ENCODE data around the gene OR51L1.
"Not testable (repeated sequence)": the region's sequence is repeated elsewhere in the genome, so short reads cannot be mapped to it uniquely, and the experiment has no call there.

The OR51L1 gene, protein sequence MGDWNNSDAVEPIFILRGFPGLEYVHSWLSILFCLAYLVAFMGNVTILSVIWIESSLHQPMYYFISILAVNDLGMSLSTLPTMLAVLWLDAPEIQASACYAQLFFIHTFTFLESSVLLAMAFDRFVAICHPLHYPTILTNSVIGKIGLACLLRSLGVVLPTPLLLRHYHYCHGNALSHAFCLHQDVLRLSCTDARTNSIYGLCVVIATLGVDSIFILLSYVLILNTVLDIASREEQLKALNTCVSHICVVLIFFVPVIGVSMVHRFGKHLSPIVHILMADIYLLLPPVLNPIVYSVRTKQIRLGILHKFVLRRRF

GRCh38 chr11:4994551-4994950 lies at the start of gene OR51L1:
Gene OR51L1, plus strand, starts transcription at chr11:4994851. Its CDS starts 4,132 bp downstream, at chr11:4998983.
- DNase-seq = no peak

DNA sequence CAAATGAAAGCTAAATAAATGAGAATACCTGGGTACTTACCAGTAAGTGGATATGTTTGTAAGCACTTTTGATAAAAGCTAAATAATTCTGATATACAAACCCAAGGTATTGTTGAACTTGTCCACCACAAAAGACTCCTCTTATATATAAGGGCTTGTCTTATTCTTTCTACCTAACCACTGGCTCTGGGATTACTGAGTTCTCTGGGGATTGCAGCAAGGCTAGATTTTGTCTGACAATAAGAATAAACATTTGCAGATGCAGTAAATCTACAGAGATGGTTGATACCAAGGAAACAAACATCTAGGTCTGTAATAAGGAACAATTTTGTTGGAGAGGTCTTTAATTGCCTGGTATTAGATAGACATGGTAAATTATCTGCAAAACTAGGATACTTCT lies 47.1 kb upstream of the OR51L1 start, which contains the start of gene OR51A4:
TSS of gene OR51A4 (minus strand) at position 101 of the 400 bp plus-strand sequence. CDS start 505 bp downstream, outside the sequence.
- no peak for DNase-seq

GRCh38 chr11:4955613-4956012 lies 39.0 kb upstream of the OR51L1 start, which contains the start of gene OR51A2:
Gene OR51A2, minus strand, starts transcription at chr11:4955713. Its CDS starts 0 bp downstream, at chr11:4955713.
- not testable (repeated sequence) for DNase-seq

- DNase-seq = no peak
Observed at GRCh38 chr11:4957396-4957795, 37.3 kb upstream of the OR51L1 start.

DNA sequence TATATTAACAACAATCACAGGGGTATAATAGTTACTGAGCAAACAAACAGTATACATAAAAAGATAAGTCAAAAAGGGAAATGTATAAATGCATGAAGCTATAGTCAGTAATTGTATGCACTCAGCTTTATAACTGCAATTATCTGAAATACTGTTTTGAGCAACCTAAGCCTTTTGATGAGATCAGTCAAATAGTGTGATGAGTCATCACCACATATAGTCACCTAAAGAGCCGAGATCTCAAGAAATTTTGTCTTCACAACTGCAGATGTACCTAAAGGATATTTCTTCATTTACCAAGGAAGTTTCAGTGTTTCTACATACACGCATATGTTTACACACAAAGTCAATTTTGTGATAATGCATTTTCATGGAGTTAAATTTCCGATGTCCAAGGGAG lies 33.8 kb upstream of the OR51L1 start:
- peak in 1 of 2 experiments; percentile 6 for DNase-seq

- DNase-seq = no peak
Observed at GRCh38 chr11:4962816-4963215, 31.8 kb upstream of the OR51L1 start.

DNA sequence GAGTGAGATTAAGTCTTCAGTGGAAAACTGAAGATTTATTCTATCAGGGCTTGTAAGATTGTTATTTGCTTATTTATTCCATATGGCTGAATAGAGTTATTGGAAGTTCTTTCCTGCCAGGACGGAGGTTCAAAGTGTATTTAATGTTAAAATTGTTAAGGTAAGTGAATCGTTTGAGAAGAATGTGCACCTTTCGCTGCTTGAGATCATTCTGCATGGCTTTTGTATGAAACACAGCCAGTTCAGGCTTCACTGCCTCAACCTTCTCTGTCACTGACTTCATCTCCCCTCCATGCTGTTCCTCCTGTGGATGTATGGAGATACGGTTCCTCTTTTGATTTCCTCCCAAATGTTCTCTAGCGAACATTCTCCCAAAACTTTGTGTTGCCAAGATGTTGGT lies 19.2 kb upstream of the OR51L1 start:
- DNase-seq = no peak

DNA sequence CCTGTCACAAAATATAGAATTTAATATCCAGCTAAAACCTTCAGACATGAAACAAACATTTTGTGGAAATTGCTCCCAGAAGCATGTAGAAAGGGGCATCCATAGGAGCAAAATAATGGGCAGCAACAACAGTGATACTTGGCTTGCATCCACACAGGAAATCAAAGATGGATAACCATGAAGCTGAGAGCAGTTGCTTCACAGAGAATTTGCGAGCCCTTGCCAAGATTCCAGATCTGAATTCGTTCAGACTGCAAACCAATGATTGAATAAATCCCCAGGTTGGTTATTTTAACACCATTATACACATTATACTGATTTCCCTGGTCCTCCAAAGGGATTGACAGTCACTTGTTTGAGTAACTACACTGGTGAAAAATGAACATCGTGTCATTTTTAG lies 15.6 kb upstream of the OR51L1 start:
- DNase-seq = no peak

DNA sequence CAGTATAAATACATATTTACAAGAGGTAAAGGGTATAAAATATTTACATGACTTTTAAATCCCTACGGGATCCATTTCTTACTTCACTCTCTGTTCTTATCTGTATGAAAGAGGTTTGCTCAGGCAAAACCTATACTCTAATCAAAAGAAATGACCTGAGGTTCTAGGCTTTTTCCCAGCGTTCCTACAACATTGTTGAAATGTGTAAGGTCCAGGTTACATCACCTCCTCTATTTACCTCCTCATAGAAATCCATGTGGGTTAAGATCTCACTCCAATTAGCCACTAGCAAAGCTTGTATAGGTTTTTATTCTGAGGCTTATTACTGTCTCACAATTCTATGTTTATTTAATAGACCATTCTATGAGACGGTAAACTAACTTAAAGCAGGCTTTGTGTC lies 12.0 kb upstream of the OR51L1 start:
- DNase-seq = no peak

DNA sequence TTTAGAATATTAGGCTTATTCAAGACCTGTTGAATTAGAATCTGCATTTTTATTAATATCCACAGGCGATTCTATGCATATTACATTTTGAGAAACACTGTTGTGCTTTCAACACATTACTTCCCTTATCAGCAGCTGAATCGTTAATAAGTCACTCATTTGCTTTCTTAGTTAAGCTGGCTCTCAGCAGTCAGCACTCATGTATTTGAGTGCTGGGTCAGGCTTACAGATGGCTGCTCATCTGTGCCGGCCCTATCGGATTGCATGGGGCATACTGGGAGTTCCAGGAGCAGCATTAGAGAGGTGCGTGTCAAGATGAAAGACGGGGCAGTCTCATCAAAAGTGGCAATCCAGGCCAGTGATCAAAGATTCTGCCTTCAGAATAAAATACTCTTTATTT lies 10.8 kb upstream of the OR51L1 start:
- no peak for DNase-seq

DNA sequence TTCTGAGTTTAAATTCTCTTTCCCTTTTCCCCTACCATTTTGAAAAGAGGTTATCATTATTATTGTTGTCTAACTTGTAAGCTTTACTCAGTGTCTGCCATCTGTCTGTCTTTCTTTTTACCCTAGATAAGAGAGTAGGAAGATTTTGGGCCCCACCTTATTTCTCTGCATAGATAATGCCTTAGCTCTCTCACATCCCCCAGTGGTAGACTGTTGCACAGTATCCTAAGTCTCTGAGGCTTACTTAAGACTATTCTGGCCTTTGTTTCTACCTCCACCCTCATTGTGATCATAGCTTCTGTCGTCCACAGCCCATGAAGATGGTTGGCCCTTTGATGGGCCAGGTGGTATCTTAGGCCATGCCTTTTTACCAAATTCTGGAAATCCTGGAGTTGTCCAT lies 3.6 kb upstream of the OR51L1 start:
- no peak for DNase-seq

DNA sequence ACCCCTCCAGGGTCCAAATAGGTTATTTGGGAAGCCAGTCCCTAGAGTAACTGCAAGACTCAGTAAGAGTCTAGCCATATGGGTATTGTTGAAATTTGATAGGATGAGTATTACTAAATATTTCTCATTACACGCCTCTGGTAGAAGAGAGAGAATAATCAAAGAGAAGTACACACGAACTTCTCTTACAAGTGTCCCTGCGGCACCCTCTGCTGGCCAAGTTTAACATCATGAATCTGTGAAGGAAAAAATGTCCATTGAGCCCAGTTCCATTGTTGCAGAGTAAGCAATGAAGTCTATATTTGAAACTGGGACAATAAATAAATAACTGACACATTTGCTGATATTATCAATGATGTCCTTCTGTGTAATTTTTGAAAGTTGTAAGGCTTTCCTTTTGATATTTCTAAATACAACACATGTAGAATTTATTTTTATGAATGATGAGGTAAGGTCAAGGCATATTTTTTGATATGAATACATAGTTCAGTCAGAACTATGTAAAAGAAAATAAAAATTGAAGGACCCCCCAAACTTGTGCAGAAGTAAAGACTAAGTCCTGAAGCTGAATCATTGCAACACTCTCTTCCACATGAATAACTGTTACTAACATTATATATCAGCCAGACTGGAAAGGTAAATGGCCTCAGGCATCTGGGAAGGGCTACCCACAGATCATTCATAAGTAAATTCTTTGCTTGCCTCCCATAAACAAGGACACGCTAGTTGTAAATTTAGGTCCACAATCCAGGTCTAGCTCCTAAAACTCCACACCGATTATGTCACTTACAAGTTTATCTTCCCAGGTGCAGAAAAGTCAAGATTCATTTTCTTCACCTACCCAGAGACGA lies 10.0 kb downstream of the OR51L1 start:
- peak; percentile 51 to 83 for DNase-seq

DNA sequence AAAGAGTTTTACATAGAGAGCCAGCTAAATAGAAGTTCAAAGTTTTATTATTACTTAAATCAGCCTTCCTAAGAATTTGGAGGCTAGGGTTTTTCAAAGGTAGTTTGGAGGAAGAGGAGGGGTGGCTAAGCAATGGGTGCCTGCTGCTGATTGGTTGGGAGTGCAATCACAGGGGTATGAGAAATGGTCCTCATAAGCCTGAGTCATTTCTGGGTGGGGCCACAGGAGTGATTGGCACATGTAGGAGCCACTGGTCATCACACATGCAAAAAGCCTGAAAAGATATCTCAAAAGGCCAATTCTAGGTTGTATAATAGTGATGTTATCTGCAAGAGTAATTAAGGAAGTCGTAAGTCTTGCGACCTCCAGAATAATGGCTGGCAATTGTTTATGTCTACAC lies 12.9 kb downstream of the OR51L1 start:
- no peak for DNase-seq

DNA sequence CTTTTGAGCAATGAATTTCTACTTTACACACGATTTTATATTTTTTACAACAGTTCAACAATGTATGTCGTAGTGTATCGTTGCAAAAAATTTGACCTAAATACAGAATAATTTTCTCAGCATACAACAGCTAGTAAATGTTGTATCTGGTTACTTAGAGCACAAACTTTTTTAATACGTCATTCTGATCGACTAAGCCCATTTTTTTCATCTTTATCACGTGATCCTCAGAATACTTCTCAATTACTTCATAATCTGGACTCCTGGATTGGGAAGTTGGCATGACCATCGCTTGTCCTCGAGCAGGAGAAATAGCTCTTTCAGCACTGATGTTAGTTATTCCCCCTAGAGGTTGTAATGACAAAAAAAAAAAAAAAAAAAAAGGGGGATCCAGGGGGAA lies 16.6 kb downstream of the OR51L1 start:
- no peak for DNase-seq

DNA sequence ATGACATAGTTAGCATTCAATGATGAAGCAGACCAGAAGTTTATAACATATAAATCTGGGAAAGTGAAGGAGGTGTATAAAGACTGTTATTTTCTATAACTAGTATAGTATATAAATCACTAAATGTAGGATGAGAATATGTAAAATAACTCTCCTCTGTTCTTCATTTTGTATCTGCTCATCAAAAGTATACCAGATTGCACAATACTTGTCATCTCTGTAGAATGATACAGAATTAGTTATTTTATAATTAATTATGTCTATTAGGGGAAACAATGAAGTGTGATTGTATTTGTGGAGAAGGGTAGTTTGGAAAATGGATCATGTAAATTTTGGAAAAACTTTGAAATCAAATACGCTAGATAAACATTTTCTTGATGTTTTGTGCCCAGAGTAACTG lies 18.4 kb downstream of the OR51L1 start:
- DNase-seq = no peak

DNA sequence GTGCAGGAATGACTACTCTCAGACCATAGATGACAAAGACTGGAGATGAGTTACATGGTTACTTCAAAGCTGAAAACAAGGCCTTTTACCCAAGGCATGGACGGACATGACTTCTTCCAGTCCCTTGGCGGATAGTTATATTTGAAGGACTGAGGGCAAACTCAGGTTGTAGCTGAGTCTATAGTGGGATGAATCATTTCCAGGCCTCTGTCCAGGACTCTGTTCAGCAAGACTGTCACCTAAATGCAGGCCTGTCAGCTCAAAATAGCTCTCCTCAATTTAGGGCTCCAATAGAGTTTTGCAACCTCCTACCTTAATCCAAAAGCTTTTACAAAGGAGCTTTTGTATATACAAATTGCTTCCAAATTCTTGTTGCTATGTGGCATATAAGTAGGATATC lies 27.3 kb downstream of the OR51L1 start:
- no peak for DNase-seq

DNA sequence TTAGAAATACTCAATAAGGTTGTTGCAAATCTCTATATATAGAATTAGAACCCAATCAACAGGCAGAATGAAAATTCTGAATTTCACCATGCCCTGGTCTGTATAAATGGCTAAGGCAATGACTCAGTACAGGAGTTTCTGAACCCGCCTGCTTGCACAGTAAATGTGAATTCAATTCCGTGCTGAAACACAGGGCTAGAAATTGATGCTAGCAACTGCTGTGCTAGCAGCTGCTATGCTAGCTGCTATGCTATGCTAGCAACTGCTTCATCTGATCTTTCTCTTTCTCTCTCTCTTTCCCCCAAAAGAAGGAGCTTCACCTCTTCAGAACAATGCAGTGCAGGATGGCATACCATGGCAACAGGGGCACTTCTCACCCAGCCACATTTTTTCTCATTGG lies 42.0 kb downstream of the OR51L1 start:
- no peak for DNase-seq

DNA sequence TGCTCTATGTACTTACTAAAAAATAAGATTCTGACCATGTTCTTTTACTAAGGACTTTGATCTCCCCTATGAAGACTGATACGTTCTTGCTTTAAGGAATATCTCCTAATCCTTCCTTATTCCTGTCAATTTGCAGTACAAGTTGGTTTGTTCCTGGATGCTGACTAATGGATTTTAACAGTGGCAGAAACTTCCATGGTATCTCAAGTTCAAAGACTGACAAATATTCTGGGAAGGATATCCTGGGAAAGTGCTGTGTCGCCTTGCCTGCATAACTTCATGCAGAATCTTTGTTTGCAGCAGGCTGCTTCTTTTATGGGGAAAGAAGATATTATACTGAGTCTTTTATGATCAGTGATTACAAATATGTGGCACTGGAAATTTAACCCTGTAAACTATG lies 43.3 kb downstream of the OR51L1 start:
- no peak for DNase-seq

GRCh38 chr11:5038341-5038740 lies 43.7 kb downstream of the OR51L1 start:
- DNase-seq = no peak

DNA sequence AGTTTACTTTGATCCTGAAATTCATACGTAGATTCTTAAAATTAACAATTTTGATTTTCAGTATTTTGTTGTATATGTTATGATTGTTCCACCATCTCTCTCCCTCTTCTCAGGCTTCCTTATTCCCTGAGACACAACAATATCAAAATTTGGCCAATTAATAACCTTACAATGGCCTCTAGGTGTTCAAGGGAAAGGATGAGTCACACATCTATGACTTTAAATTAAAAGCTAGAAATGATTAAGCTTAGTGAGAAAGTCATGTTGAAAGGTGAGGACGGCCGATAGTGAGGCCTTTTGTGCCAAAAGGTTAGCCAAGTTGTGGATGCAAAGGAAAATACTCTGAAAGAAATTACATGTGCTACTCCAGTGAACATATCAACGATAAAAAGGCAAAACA lies 46.2 kb downstream of the OR51L1 start:
- DNase-seq = no peak

DNA sequence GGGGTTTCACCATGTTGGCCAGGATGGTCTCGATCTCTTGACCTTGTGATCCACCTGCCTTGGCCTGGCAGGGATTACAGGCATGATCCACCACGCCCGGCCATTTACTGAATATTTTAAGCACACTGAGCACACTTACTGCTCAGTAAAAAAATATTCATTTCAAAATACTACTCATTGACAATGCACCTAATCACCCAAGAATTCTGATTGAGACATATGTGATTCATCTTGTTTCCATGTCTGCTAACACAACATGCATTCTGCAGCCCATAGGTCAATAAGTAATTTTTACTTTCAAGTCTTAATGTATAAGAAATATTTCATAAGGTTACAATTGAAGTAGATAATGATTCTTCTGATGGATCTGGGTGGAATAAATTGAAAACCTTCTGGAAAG lies 47.4 kb downstream of the OR51L1 start:
- DNase-seq = no peak

DNA sequence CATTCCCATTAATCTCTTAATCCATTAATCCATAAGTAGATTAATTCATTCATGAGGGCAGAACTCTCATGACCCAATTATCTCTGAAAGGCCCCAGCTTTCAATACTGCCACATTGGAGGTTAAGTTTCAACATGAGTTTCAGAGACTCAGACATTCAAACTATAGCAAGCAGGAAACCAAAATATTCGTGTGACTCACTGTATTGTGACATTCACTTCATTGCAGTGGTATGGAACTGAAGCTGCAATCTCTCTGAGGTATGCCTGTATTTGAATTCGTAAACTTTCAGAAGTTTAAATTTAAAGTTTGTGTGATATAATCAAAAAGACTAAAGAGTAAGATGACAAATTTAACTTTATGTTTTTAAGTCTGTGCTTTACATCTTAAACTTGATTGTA lies 48.7 kb downstream of the OR51L1 start:
- DNase-seq = no peak

DNA sequence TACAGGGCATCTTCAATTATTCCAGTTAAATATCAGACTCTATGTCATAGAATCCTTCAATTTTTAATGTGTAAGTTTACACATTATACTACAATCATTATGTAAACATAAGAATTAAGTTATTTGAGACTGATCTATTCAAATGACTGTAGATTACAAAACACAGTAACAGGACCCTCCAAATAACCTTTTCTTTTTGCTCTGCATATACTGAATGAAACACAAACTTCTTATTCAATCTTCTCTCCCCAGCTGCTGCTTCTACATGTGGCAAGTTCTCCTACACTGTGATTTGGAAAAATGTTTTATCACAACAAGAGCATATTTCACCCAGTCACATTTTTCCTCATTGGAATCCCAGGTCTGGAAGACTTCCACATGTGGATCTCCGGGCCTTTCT lies 51.6 kb downstream of the OR51L1 start, which contains the start of gene OR52J3:
TSS of gene OR52J3 (plus strand) at position 301 of the 400 bp plus-strand sequence. CDS start at position 301, 0 bp downstream.
- DNase-seq = no peak

DNA sequence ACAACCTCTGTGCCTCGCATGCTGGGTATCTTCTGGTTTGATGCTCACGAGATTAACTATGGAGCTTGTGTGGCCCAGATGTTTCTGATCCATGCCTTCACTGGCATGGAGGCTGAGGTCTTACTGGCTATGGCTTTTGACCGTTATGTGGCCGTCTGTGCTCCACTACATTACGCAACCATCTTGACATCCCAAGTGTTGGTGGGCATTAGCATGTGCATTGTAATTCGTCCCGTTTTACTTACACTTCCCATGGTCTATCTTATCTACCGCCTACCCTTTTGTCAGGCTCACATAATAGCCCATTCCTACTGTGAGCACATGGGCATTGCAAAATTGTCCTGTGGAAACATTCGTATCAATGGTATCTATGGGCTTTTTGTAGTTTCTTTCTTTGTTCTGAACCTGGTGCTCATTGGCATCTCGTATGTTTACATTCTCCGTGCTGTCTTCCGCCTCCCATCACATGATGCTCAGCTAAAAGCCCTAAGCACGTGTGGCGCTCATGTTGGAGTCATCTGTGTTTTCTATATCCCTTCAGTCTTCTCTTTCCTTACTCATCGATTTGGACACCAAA lies 52.2 kb downstream of the OR51L1 start:
- no peak for DNase-seq
